K562 (cell line): Measurements from ENCODE around the gene WWOX.

Experiments used
- SPI1 ChIP-seq: IDR thresholded peaks from 2 replicates; pipeline ENCODE4 v1.6.1; 2011; ENCODE audit warnings: low read depth, low read length, control low read depth, borderline replicate concordance
- TEAD4 ChIP-seq, 2 experiments: sonication (generic) in 1 of 2; formaldehyde crosslinking in 1 of 2; IDR thresholded peaks; 2 replicates each; pipeline versions ENCODE4 v1.6.1 to v1.8.0; 2012 to 2022; ENCODE audit warnings: borderline replicate concordance in 1 of 2, inconsistent platforms in 1 of 2, low read length in 1 of 2, mild to moderate bottlenecking in 1 of 2, missing genetic modification reagents in 1 of 2
- YY1 ChIP-seq, 3 experiments: IDR thresholded peaks; 2 replicates each; pipeline ENCODE4 v1.6.1; 2011; ENCODE audit warnings: low read length in 2 of 3, mild to moderate bottlenecking in 2 of 3, moderate library complexity in 2 of 3, borderline replicate concordance in 1 of 3, control low read depth in 1 of 3, low read depth in 1 of 3; ENCODE audit not compliant: insufficient read depth in 3 of 3, insufficient replicate concordance in 2 of 3, control insufficient read depth in 1 of 3, insufficient read length in 1 of 3; ENCODE audit errors: extremely low read depth in 1 of 3
- TF ChIP-seq, protein P1 (sequence below): sonication (generic); formaldehyde crosslinking; IDR thresholded peaks from 2 replicates; pipeline ENCODE4 v1.8.0; 2022; ENCODE audit warnings: missing genetic modification reagents, mild to moderate bottlenecking, borderline replicate concordance
- TF ChIP-seq, protein P2 (sequence below), 3 experiments: IDR thresholded peaks in 2 of 3; conservative IDR thresholded peaks in 1 of 3; 2 replicates each; pipeline ENCODE4 v1.5.1; 2011 to 2012; ENCODE audit warnings: low read length in 3 of 3, mild to moderate bottlenecking in 3 of 3, control low read depth in 2 of 3, improper control_type of control experiment in 1 of 3, inconsistent platforms in 1 of 3, low read depth in 1 of 3, mixed read lengths in 1 of 3, moderate library complexity in 1 of 3; ENCODE audit not compliant: insufficient read depth in 2 of 3

DNA sequence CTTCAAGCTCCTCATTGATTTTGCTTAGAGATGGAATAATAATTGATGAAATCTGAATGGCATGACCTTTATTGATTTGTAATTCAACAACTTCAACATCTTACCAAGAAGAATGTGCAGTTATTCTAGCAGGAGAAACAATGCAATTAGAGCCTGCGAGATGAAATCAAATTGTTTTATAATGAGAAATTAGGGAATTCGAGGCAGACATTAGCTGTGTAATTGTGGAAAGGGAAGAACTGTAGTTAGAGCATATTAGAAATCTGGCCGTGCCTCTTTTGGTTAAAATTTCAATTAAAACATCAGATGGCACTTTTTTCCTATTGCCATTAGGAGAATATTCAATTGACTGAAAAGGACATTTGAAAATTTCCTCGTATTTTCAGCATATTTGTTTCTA is 325.8 kb downstream of the WWOX start:
- TF ChIP-seq, protein P1, sequence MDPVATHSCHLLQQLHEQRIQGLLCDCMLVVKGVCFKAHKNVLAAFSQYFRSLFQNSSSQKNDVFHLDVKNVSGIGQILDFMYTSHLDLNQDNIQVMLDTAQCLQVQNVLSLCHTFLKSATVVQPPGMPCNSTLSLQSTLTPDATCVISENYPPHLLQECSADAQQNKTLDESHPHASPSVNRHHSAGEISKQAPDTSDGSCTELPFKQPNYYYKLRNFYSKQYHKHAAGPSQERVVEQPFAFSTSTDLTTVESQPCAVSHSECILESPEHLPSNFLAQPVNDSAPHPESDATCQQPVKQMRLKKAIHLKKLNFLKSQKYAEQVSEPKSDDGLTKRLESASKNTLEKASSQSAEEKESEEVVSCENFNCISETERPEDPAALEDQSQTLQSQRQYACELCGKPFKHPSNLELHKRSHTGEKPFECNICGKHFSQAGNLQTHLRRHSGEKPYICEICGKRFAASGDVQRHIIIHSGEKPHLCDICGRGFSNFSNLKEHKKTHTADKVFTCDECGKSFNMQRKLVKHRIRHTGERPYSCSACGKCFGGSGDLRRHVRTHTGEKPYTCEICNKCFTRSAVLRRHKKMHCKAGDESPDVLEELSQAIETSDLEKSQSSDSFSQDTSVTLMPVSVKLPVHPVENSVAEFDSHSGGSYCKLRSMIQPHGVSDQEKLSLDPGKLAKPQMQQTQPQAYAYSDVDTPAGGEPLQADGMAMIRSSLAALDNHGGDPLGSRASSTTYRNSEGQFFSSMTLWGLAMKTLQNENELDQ (CRISPR knock-in tag), result no peak
- TF ChIP-seq, protein P2, sequence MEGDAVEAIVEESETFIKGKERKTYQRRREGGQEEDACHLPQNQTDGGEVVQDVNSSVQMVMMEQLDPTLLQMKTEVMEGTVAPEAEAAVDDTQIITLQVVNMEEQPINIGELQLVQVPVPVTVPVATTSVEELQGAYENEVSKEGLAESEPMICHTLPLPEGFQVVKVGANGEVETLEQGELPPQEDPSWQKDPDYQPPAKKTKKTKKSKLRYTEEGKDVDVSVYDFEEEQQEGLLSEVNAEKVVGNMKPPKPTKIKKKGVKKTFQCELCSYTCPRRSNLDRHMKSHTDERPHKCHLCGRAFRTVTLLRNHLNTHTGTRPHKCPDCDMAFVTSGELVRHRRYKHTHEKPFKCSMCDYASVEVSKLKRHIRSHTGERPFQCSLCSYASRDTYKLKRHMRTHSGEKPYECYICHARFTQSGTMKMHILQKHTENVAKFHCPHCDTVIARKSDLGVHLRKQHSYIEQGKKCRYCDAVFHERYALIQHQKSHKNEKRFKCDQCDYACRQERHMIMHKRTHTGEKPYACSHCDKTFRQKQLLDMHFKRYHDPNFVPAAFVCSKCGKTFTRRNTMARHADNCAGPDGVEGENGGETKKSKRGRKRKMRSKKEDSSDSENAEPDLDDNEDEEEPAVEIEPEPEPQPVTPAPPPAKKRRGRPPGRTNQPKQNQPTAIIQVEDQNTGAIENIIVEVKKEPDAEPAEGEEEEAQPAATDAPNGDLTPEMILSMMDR (IDR thresholded peaks at IDR 0.05 in 2 of 3, conservative IDR thresholded peaks at IDR 0.05 in 1 of 3; ENCODE audit: insufficient read depth in 2 of 3, low read depth in 1 of 3, low read length in 3 of 3), result no peak
- no peak for TF ChIP-seq TEAD4 (IDR thresholded peaks at IDR 0.05; ENCODE audit: low read length)
- TF ChIP-seq TEAD4 (CRISPR knock-in tag; IDR thresholded peaks at IDR 0.05; ENCODE audit: borderline replicate concordance), result no peak
- TF ChIP-seq YY1 (IDR thresholded peaks at IDR 0.05; ENCODE audit: borderline replicate concordance in 1 of 3, control insufficient read depth in 1 of 3, extremely low read depth in 1 of 3, insufficient read depth in 3 of 3, insufficient read length in 1 of 3, insufficient replicate concordance in 2 of 3, low read depth in 1 of 3, low read length in 2 of 3), result no peak
- no peak for TF ChIP-seq SPI1
